WTC11 (cell line): Measurements from ENCODE around the gene TBC1D4. TPM values are rescaled to one million over a fixed set of nuclear protein-coding genes. Genes with fewer than 3 reads are reported as not detected.

Source experiments
- ATAC-seq: fragments of 200-7000 bp; cut with Tn5 transposase; 2 replicates; pipeline ENCODE4 v1.10.0; 2021; ENCODE audit warnings: mild to moderate bottlenecking, moderate library complexity
- CTCF ChIA-PET: fragments of 300-600 bp; sonication (Branson Sonifier 250); formaldehyde crosslinking; loops from one replicate; lab custom pipeline; 2021; ENCODE audit warnings: antibody characterized with exemption; lab: Charles Lee
- POLR2A ChIA-PET: fragments of 350-600 bp; sonication (Branson Sonifier 250); formaldehyde crosslinking; loops from one replicate; lab custom pipeline; 2021; ENCODE audit warnings: antibody characterized with exemption; lab: Charles Lee
- DNase-seq: peaks from one replicate; pipeline ENCODE4 v3.0.0; 2021; ENCODE audit warnings: low spot score
- H3K27ac Mint-ChIP-seq: 2 replicates; pipeline ENCODE4 v1.8.0; 2021; ENCODE audit warnings: mixed read lengths
- H3K27me3 Mint-ChIP-seq: 2 replicates; pipeline ENCODE4 v1.8.0; 2021; ENCODE audit warnings: low read depth, mild to moderate bottlenecking, moderate library complexity, mixed read lengths
- H3K36me3 Mint-ChIP-seq: 2 replicates; pipeline ENCODE4 v1.8.0; 2021; ENCODE audit warnings: mixed read lengths
- H3K4me1 Mint-ChIP-seq: 2 replicates; pipeline ENCODE4 v1.8.0; 2022; ENCODE audit warnings: mixed read lengths
- H3K4me3 Mint-ChIP-seq: 2 replicates; pipeline ENCODE4 v1.8.0; 2021; ENCODE audit warnings: mild to moderate bottlenecking, moderate library complexity, mixed read lengths
- H3K9me3 Mint-ChIP-seq: 2 replicates; pipeline ENCODE4 v1.8.0; 2021; ENCODE audit warnings: mixed read lengths
- EMX1 ChIP-seq: fragments of 250-450 bp; sonication (Bioruptor Pico); IDR thresholded peaks from 2 replicates; pipeline ENCODE4 v1.8.0; 2021; ENCODE audit warnings: mild to moderate bottlenecking
- FOXJ3 ChIP-seq: sonication (generic); formaldehyde crosslinking; IDR thresholded peaks from 2 replicates; pipeline ENCODE4 v1.9.0; 2021; ENCODE audit warnings: missing genetic modification reagents, mild to moderate bottlenecking, borderline replicate concordance
- NR3C1 ChIP-seq: sonication (generic); formaldehyde crosslinking; conservative IDR thresholded peaks from 2 replicates; pipeline ENCODE4 v1.8.1; 2023; ENCODE audit warnings: low read depth, mild to moderate bottlenecking, missing genetic modification reagents
- SP1 ChIP-seq: sonication (generic); formaldehyde crosslinking; conservative IDR thresholded peaks from 2 replicates; pipeline ENCODE4 v1.8.1; 2022; ENCODE audit warnings: missing genetic modification reagents
- ZNF396 ChIP-seq: fragments of 250-450 bp; sonication (Bioruptor Pico); IDR thresholded peaks from 2 replicates; pipeline ENCODE4 v1.8.0; 2021; ENCODE audit warnings: mild to moderate bottlenecking, moderate library complexity, borderline replicate concordance
- total RNA-seq: library from RNA; stranded (reverse); gene quantifications from 3 replicates; pipeline ENCODE4 v1.2.3, GENCODE V29; 2021
- TF ChIP-seq, protein P1 (sequence below): sonication (generic); formaldehyde crosslinking; IDR thresholded peaks from 2 replicates; pipeline ENCODE4 v1.8.0; 2023; ENCODE audit warnings: missing genetic modification reagents, mild to moderate bottlenecking, borderline replicate concordance
- TF ChIP-seq, protein P2 (sequence below): fragments of 250-450 bp; sonication (Bioruptor Pico); IDR thresholded peaks from 2 replicates; pipeline ENCODE4 v1.9.0; 2021; ENCODE audit warnings: mild to moderate bottlenecking, borderline replicate concordance
- TF ChIP-seq, protein P3 (sequence below): sonication (generic); formaldehyde crosslinking; IDR thresholded peaks from 2 replicates; pipeline ENCODE4 v1.8.0; 2022; ENCODE audit warnings: mild to moderate bottlenecking, missing genetic modification reagents
- TF ChIP-seq, protein P4 (sequence below): sonication (generic); formaldehyde crosslinking; conservative IDR thresholded peaks from 2 replicates; pipeline ENCODE4 v1.8.1; 2022; ENCODE audit warnings: mild to moderate bottlenecking, missing genetic modification reagents
- TF ChIP-seq, protein P5 (sequence below): sonication (generic); formaldehyde crosslinking; IDR thresholded peaks from 2 replicates; pipeline ENCODE4 v1.8.1; 2022; ENCODE audit warnings: low read depth, missing genetic modification reagents, borderline replicate concordance
- TF ChIP-seq, protein P6 (sequence below): sonication (generic); formaldehyde crosslinking; IDR thresholded peaks from 2 replicates; pipeline ENCODE4 v1.8.1; 2022; ENCODE audit warnings: missing genetic modification reagents, borderline replicate concordance
- TF ChIP-seq, protein P7 (sequence below): sonication (generic); formaldehyde crosslinking; IDR thresholded peaks from 2 replicates; pipeline ENCODE4 v1.8.1; 2023; ENCODE audit warnings: mild to moderate bottlenecking, missing genetic modification reagents, moderate library complexity
- TF ChIP-seq, protein P8 (sequence below): fragments of 250-450 bp; sonication (Bioruptor Pico); IDR thresholded peaks from 2 replicates; pipeline ENCODE4 v2.1.2; 2022; ENCODE audit warnings: mild to moderate bottlenecking, moderate library complexity
- TF ChIP-seq, protein P9 (sequence below): fragments of 250-450 bp; sonication (Bioruptor Pico); IDR thresholded peaks from 2 replicates; pipeline ENCODE4 v1.8.0; 2021; ENCODE audit warnings: mild to moderate bottlenecking
- TF ChIP-seq, protein P10 (sequence below): sonication (generic); formaldehyde crosslinking; IDR thresholded peaks from 2 replicates; pipeline ENCODE4 v1.8.1; 2023; ENCODE audit warnings: mild to moderate bottlenecking, missing genetic modification reagents, moderate library complexity
- TF ChIP-seq, protein P11 (sequence below): fragments of 250-450 bp; sonication (Bioruptor Pico); IDR thresholded peaks from 2 replicates; pipeline ENCODE4 v1.9.0; 2021; ENCODE audit warnings: moderate library complexity, mild to moderate bottlenecking, inconsistent platforms, borderline replicate concordance

Gene TBC1D4
- total RNA-seq, 1 experiment from 2014 or later = 37.1 TPM

DNA sequence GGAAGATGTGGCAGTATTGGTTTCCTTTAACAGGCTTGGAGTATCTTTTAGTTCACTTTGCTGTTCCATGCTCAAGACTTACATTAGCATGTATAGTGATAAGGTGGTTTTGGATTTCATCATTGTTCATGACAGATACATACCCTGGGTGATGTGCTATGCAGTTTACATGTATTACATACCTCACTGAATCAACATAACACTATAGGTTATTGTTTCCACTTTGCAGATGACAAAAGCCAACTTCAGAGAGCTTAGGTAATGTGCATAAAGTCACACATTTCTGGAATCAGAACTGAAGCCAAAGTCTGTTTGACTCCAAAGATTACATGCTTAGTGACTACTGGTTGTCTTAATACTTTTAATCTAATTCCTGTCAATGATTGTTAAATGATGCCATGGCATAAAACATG, 48.6 kb upstream of the TBC1D4 start (continued):
- TF ChIP-seq EMX1 (CRISPR knock-in tag) (no peak), NR3C1 (no peak), ZNF396 (CRISPR knock-in tag) (no peak)
- TF ChIP-seq, protein P1, sequence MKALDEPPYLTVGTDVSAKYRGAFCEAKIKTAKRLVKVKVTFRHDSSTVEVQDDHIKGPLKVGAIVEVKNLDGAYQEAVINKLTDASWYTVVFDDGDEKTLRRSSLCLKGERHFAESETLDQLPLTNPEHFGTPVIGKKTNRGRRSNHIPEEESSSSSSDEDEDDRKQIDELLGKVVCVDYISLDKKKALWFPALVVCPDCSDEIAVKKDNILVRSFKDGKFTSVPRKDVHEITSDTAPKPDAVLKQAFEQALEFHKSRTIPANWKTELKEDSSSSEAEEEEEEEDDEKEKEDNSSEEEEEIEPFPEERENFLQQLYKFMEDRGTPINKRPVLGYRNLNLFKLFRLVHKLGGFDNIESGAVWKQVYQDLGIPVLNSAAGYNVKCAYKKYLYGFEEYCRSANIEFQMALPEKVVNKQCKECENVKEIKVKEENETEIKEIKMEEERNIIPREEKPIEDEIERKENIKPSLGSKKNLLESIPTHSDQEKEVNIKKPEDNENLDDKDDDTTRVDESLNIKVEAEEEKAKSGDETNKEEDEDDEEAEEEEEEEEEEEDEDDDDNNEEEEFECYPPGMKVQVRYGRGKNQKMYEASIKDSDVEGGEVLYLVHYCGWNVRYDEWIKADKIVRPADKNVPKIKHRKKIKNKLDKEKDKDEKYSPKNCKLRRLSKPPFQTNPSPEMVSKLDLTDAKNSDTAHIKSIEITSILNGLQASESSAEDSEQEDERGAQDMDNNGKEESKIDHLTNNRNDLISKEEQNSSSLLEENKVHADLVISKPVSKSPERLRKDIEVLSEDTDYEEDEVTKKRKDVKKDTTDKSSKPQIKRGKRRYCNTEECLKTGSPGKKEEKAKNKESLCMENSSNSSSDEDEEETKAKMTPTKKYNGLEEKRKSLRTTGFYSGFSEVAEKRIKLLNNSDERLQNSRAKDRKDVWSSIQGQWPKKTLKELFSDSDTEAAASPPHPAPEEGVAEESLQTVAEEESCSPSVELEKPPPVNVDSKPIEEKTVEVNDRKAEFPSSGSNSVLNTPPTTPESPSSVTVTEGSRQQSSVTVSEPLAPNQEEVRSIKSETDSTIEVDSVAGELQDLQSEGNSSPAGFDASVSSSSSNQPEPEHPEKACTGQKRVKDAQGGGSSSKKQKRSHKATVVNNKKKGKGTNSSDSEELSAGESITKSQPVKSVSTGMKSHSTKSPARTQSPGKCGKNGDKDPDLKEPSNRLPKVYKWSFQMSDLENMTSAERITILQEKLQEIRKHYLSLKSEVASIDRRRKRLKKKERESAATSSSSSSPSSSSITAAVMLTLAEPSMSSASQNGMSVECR = no peak
- TF ChIP-seq, protein P2, sequence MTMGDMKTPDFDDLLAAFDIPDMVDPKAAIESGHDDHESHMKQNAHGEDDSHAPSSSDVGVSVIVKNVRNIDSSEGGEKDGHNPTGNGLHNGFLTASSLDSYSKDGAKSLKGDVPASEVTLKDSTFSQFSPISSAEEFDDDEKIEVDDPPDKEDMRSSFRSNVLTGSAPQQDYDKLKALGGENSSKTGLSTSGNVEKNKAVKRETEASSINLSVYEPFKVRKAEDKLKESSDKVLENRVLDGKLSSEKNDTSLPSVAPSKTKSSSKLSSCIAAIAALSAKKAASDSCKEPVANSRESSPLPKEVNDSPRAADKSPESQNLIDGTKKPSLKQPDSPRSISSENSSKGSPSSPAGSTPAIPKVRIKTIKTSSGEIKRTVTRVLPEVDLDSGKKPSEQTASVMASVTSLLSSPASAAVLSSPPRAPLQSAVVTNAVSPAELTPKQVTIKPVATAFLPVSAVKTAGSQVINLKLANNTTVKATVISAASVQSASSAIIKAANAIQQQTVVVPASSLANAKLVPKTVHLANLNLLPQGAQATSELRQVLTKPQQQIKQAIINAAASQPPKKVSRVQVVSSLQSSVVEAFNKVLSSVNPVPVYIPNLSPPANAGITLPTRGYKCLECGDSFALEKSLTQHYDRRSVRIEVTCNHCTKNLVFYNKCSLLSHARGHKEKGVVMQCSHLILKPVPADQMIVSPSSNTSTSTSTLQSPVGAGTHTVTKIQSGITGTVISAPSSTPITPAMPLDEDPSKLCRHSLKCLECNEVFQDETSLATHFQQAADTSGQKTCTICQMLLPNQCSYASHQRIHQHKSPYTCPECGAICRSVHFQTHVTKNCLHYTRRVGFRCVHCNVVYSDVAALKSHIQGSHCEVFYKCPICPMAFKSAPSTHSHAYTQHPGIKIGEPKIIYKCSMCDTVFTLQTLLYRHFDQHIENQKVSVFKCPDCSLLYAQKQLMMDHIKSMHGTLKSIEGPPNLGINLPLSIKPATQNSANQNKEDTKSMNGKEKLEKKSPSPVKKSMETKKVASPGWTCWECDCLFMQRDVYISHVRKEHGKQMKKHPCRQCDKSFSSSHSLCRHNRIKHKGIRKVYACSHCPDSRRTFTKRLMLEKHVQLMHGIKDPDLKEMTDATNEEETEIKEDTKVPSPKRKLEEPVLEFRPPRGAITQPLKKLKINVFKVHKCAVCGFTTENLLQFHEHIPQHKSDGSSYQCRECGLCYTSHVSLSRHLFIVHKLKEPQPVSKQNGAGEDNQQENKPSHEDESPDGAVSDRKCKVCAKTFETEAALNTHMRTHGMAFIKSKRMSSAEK (CRISPR knock-in tag) = no peak

DNA sequence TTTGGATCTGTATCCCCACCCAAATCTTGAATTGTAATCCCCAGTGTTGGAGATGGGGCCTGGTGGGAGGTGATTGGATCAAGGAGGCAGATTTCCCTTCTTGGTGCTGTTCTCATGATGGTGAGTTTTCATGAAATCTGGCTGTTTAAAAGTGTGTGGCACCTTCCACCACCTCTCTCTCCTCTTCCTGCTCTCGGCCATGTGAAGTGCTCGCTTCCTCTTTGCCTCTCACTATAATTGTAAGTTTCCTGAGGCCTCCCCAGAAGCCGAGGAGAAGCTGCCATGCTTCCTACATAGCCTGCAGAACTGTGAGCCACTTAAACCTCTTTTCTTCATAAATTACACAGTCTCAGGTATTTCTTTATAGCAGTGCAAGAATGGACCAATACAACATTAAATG, 40.0 kb upstream of the TBC1D4 start:
- POLR2A ChIA-PET = no interaction called here
- no peak for ATAC-seq

More for the DNA sequence above, 40.0 kb upstream of the TBC1D4 start:
- Mint-ChIP-seq H3K4me1 (peaks cover 6% of the 10 kb centered on the region), H3K27ac (no peak overlapping the region), H3K36me3 (peaks cover 40% of the 10 kb centered on the region), H3K9me3 (peaks cover 49% of the 10 kb centered on the region), H3K27me3 (no peaks in the 10 kb centered on the region; the same call in 1 of the 2 replicates), H3K4me3 (no peak overlapping the region)
- DNase-seq = no peak
- CTCF ChIA-PET = interaction anchor here (1.0 kb wide), 1 partner anchor 164 kb away, joined by 3 read pairs; no protein-coding TSS in a partner anchor
- TF ChIP-seq SP1 (CRISPR knock-in tag) (no peak), FOXJ3 (no peak)
- TF ChIP-seq, protein P3, sequence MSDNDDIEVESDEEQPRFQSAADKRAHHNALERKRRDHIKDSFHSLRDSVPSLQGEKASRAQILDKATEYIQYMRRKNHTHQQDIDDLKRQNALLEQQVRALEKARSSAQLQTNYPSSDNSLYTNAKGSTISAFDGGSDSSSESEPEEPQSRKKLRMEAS (CRISPR knock-in tag) = no peak
- TF ChIP-seq, protein P4, sequence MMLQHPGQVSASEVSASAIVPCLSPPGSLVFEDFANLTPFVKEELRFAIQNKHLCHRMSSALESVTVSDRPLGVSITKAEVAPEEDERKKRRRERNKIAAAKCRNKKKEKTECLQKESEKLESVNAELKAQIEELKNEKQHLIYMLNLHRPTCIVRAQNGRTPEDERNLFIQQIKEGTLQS (CRISPR knock-in tag) = no peak
- TF ChIP-seq, protein P5, sequence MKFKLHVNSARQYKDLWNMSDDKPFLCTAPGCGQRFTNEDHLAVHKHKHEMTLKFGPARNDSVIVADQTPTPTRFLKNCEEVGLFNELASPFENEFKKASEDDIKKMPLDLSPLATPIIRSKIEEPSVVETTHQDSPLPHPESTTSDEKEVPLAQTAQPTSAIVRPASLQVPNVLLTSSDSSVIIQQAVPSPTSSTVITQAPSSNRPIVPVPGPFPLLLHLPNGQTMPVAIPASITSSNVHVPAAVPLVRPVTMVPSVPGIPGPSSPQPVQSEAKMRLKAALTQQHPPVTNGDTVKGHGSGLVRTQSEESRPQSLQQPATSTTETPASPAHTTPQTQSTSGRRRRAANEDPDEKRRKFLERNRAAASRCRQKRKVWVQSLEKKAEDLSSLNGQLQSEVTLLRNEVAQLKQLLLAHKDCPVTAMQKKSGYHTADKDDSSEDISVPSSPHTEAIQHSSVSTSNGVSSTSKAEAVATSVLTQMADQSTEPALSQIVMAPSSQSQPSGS (CRISPR knock-in tag) = no peak
- TF ChIP-seq, protein P6, sequence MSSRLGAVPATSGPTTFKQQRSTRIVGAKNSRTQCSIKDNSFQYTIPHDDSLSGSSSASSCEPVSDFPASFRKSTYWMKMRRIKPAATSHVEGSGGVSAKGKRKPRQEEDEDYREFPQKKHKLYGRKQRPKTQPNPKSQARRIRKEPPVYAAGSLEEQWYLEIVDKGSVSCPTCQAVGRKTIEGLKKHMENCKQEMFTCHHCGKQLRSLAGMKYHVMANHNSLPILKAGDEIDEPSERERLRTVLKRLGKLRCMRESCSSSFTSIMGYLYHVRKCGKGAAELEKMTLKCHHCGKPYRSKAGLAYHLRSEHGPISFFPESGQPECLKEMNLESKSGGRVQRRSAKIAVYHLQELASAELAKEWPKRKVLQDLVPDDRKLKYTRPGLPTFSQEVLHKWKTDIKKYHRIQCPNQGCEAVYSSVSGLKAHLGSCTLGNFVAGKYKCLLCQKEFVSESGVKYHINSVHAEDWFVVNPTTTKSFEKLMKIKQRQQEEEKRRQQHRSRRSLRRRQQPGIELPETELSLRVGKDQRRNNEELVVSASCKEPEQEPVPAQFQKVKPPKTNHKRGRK (CRISPR knock-in tag) = no peak
- TF ChIP-seq, protein P7, sequence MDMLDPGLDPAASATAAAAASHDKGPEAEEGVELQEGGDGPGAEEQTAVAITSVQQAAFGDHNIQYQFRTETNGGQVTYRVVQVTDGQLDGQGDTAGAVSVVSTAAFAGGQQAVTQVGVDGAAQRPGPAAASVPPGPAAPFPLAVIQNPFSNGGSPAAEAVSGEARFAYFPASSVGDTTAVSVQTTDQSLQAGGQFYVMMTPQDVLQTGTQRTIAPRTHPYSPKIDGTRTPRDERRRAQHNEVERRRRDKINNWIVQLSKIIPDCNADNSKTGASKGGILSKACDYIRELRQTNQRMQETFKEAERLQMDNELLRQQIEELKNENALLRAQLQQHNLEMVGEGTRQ (CRISPR knock-in tag) = no peak
- TF ChIP-seq, protein P8, sequence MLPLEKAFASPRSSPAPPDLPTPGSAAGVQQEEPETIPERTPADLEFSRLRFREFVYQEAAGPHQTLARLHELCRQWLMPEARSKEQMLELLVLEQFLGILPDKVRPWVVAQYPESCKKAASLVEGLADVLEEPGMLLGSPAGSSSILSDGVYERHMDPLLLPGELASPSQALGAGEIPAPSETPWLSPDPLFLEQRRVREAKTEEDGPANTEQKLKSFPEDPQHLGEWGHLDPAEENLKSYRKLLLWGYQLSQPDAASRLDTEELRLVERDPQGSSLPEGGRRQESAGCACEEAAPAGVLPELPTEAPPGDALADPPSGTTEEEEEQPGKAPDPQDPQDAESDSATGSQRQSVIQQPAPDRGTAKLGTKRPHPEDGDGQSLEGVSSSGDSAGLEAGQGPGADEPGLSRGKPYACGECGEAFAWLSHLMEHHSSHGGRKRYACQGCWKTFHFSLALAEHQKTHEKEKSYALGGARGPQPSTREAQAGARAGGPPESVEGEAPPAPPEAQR (CRISPR knock-in tag) = no peak
- TF ChIP-seq, protein P9, sequence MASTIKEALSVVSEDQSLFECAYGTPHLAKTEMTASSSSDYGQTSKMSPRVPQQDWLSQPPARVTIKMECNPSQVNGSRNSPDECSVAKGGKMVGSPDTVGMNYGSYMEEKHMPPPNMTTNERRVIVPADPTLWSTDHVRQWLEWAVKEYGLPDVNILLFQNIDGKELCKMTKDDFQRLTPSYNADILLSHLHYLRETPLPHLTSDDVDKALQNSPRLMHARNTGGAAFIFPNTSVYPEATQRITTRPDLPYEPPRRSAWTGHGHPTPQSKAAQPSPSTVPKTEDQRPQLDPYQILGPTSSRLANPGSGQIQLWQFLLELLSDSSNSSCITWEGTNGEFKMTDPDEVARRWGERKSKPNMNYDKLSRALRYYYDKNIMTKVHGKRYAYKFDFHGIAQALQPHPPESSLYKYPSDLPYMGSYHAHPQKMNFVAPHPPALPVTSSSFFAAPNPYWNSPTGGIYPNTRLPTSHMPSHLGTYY (CRISPR knock-in tag) = no peak
- TF ChIP-seq, protein P10, sequence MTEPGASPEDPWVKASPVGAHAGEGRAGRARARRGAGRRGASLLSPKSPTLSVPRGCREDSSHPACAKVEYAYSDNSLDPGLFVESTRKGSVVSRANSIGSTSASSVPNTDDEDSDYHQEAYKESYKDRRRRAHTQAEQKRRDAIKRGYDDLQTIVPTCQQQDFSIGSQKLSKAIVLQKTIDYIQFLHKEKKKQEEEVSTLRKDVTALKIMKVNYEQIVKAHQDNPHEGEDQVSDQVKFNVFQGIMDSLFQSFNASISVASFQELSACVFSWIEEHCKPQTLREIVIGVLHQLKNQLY (CRISPR knock-in tag) = no peak
- TF ChIP-seq, protein P11, sequence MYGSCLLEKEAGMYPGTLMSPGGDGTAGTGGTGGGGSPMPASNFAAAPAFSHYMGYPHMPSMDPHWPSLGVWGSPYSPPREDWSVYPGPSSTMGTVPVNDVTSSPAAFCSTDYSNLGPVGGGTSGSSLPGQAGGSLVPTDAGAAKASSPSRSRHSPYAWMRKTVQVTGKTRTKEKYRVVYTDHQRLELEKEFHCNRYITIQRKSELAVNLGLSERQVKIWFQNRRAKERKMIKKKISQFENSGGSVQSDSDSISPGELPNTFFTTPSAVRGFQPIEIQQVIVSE (CRISPR knock-in tag) = no peak
